NCI-H446 (cell line): ENCODE measurements around the gene OSBPL8.
"Not testable (repeated sequence)": the region's sequence is repeated elsewhere in the genome, so short reads cannot be mapped to it uniquely, and the experiment has no call there.

Experiments used
- DNase-seq, 2 experiments: peaks; one replicate each; lab custom pipeline; 2025; lab: John Stamatoyannopoulos, UW

The OSBPL8 gene

GRCh38 chr12:76529226-76529918 is 30.2 kb downstream of the OSBPL8 start:
- no peak for DNase-seq

- no peak for DNase-seq
Measured at GRCh38 chr12:76523408-76523807, 36.2 kb downstream of the OSBPL8 start.

GRCh38 chr12:76520348-76520747 is 39.2 kb downstream of the OSBPL8 start:
- no peak for DNase-seq

GRCh38 chr12:76519538-76519937 is 40.0 kb downstream of the OSBPL8 start:
- no peak for DNase-seq

GRCh38 chr12:76518699-76519098 is 40.9 kb downstream of the OSBPL8 start:
- DNase-seq = no peak

GRCh38 chr12:76515271-76515670 is 44.3 kb downstream of the OSBPL8 start:
- DNase-seq = no peak

- not testable (repeated sequence) for DNase-seq
Measured at GRCh38 chr12:76511116-76511716, 48.4 kb downstream of the OSBPL8 start.

GRCh38 chr12:76508128-76508980 is 51.2 kb downstream of the OSBPL8 start:
- no peak for DNase-seq

GRCh38 chr12:76506149-76506548 is 53.4 kb downstream of the OSBPL8 start:
- DNase-seq = no peak

- DNase-seq = no peak
Measured at GRCh38 chr12:76505050-76505449, 54.5 kb downstream of the OSBPL8 start.

GRCh38 chr12:76504606-76505005 is 55.0 kb downstream of the OSBPL8 start:
- DNase-seq = no peak

GRCh38 chr12:76503957-76504356 is 55.6 kb downstream of the OSBPL8 start:
- DNase-seq = no peak

GRCh38 chr12:76501390-76501789 is 58.2 kb downstream of the OSBPL8 start:
- DNase-seq = no peak

GRCh38 chr12:76499136-76499535 is 60.4 kb downstream of the OSBPL8 start:
- not testable (repeated sequence) for DNase-seq

GRCh38 chr12:76495556-76495955 is 64.0 kb downstream of the OSBPL8 start:
- DNase-seq = no peak

GRCh38 chr12:76491292-76491691 is 68.3 kb downstream of the OSBPL8 start:
- DNase-seq = no peak

- no peak for DNase-seq
Measured at GRCh38 chr12:76490763-76491162, 68.8 kb downstream of the OSBPL8 start.

- DNase-seq = no peak
Measured at GRCh38 chr12:76489737-76490136, 69.8 kb downstream of the OSBPL8 start.

GRCh38 chr12:76486011-76486410 is 73.6 kb downstream of the OSBPL8 start:
- no peak for DNase-seq

- no peak for DNase-seq
Measured at GRCh38 chr12:76480796-76481195, 78.8 kb downstream of the OSBPL8 start.

- DNase-seq = no peak
Measured at GRCh38 chr12:76478045-76478444, 81.5 kb downstream of the OSBPL8 start.

- DNase-seq = not testable (repeated sequence)
Measured at GRCh38 chr12:76472862-76473261, 86.7 kb downstream of the OSBPL8 start.

GRCh38 chr12:76471579-76471978 is 88.0 kb downstream of the OSBPL8 start:
- DNase-seq = no peak
